Fibroblast of the aortic adventitia (primary cell): ENCODE results near the gene CDNF. TPM values are rescaled to one million over a fixed set of nuclear protein-coding genes. Genes with fewer than 3 reads are reported as not detected.
"Not testable (repeated sequence)": the region's sequence is repeated elsewhere in the genome, so short reads cannot be mapped to it uniquely, and the experiment has no call there.

Source experiments
- DNase-seq: peaks from one replicate; pipeline ENCODE4 v3.0.0-alpha.2; 2010; ENCODE audit warnings: low read depth
- H3K4me3 ChIP-seq: 2 replicates; pipeline ENCODE4 v1.5.1; 2011; ENCODE audit warnings: low read depth, mild to moderate bottlenecking, control low read depth, low read length, moderate library complexity
- total RNA-seq: library from RNA; depleted of rRNA; stranded (reverse); fragments of >200 nt; gene quantifications from 2 replicates; pipeline ENCODE4 v1.2.3, GENCODE V29; 2012; ENCODE audit warnings: low replicate concordance
- TF ChIP-seq, protein P1 (sequence below): IDR thresholded peaks from 2 replicates; pipeline ENCODE4 v1.5.1; 2011; ENCODE audit warnings: mild to moderate bottlenecking, low read length, control low read depth, inconsistent platforms; ENCODE audit not compliant: insufficient read depth

The CDNF gene
- total RNA-seq, 1 donor, result 1.2 TPM

DNA sequence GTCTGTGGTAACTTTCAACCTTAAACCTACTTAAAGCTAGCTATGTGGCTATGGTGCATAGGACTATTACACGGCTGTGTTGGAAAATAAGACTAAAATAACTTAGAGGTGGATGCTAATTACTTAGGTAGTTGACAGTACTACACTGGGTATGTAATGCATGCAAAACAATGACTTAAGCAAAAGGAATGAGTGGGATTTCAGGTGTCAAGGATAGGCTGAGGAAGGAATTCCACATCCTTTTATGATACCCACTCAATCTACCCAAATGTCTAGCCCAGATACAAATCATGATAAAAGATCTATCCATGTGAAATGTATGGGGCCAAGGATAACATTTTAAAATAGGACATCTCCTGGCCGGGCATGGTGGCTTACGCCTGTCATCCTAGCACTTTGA, 13.9 kb downstream of the CDNF start:
- H3K4me3 ChIP-seq, result no peak overlapping the region
- DNase-seq, result no peak
- TF ChIP-seq, protein P1, sequence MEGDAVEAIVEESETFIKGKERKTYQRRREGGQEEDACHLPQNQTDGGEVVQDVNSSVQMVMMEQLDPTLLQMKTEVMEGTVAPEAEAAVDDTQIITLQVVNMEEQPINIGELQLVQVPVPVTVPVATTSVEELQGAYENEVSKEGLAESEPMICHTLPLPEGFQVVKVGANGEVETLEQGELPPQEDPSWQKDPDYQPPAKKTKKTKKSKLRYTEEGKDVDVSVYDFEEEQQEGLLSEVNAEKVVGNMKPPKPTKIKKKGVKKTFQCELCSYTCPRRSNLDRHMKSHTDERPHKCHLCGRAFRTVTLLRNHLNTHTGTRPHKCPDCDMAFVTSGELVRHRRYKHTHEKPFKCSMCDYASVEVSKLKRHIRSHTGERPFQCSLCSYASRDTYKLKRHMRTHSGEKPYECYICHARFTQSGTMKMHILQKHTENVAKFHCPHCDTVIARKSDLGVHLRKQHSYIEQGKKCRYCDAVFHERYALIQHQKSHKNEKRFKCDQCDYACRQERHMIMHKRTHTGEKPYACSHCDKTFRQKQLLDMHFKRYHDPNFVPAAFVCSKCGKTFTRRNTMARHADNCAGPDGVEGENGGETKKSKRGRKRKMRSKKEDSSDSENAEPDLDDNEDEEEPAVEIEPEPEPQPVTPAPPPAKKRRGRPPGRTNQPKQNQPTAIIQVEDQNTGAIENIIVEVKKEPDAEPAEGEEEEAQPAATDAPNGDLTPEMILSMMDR, result no peak

DNA sequence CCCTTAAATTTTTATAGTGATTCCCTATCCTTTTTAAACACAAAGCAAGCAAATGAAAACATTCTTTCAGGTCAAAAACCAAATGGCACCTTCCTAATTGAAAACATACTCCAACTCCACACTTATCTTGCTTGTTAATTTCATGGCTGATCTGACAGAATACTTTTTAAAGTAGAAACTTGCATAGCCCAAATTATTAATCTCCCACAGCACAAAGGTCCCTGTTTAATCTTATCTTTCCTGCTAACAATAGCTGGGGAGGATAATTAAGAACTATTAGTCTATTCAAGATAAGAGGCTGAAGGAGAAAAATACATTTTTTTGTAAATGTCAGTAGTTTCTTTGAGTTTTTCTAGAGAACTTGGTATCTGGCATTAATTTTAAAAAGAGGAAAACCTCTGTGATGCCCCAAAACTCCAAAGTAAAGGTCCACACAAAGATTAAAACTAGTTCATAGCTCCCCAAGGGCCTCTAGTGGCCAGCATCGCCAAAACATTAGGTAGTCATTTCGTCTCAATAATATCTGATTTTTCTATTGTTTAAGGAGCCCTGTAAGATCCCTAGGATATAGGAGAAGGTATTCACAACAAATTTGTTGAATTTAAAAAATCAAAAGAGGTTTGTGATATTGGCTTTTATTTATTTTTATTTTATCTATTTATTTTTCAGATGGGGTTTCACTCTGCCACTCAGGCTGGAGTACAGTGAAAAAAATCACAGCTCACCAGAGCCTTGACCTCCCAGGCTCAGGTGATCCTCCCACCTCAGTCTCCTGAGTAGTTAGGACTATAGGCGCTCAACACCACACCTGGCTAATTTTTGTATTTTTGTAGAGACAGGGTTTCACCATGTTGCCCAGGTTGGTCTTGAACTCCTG, 14.7 kb downstream of the CDNF start:
- peak; percentile 71 for DNase-seq
- TF ChIP-seq, protein P1, result peak; percentile 73
- H3K4me3 ChIP-seq, result no peak overlapping the region

GRCh38 chr10:14821635-14822375, 16.0 kb downstream of the CDNF start:
- TF ChIP-seq, protein P1, result no peak
- no peak overlapping the region for H3K4me3 ChIP-seq
- no peak for DNase-seq

DNA sequence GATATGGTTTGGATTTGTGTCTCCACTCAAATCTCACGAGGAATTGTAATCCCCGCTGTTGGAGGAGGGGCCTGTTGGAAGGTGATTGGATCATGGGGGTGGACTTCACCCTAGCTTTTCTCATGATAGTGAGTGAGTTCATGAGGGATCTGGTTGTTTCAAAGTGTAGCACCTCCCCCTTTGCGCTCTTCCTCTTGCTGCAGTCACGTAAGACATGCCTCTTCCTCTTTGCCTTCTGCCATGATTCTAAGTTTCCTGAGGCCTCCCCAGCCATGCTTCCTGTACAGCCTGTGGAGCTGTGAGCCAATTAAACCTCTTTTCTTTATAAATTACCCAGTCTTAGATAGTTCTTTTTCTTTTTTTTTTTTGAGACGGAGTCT, 17.1 kb downstream of the CDNF start:
- TF ChIP-seq, protein P1, result no peak
- no peak for DNase-seq
- H3K4me3 ChIP-seq, result no peak overlapping the region

DNA sequence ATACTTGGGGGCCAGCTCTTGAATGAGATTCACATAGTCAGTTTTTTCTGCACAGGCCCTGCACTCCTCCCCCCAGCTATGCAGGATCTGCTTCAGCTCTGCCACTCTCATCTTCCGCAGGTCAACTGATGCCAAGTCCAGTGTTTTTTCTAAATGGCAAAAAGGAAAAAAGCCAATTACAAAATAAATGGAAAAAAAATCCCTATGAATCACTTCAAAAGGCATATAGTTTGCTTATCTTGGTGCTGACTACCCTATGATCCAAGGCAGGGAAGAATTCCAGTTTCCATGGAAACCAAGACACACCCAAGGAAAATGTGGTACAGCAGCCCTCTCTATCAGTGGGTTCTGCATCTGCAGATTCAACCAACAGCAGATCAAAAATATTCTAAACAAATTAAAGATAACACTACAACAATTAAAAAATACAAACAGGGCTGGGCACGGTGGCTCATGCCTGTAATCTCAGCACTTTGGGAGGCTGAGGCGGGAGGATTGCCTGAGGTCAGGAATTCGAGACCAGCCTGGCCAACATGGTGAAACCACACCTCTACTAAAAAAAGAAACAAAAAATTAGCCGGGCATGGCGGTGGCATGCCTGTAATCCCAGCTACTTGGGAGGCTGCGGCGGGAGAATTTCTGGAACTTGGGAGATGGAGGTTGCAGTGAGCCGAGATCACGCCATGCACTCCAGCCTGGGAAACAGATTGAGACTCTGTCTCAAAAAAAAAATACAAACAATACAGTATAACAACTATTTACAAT, 17.6 kb downstream of the CDNF start:
- TF ChIP-seq, protein P1, result peak; percentile 13
- peak; percentile 95 for DNase-seq
- H3K4me3 ChIP-seq, result no peak overlapping the region

DNA sequence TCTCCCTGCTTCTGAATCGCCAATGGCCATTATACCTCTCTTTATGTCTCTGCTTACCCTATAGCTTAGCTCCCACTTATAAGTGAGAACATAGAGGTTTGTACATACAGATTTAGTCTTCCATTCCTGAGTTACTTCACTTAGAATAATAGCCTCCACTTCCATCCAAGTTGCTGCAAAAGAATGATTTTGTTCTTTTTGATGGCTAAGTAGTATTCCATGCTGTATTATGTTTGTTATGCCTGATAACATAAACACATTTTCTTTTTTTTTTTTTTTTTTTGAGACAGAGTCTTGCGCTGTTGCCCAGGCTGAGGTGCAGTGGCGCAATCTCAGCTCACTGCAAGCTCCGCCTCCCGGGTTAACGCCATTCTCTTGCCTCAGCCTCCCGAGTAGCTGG, 21.1 kb downstream of the CDNF start:
- not testable (repeated sequence) for DNase-seq, H3K4me3 ChIP-seq

DNA sequence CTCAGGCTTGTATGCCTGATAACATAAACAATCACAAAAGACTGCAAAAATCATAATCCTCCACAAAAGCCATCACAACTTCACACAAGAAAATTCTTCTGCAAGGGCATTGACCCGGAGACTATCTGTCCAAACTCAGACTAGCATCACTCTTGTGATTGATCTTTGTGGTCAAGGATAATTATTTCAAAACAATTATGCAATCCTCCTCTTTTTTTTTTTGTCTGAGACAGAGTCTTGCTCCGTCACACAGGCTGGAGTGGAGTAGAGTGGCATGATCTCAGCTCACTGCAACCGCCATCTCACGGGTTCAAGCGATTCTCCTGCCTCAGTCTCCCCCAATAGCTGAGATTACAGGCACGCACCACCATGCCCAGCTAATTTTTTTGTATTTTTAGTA, 22.2 kb downstream of the CDNF start:
- TF ChIP-seq, protein P1, result no peak
- DNase-seq, result no peak
- H3K4me3 ChIP-seq, result no peak overlapping the region
